ENCODE results near the gene CDH8. TPM values are rescaled to one million over a fixed set of nuclear protein-coding genes. Genes with fewer than 3 reads are reported as not detected.
"Not testable (repeated sequence)": the region's sequence is repeated elsewhere in the genome, so short reads cannot be mapped to it uniquely, and the experiment has no call there.

Gene CDH8
- total RNA-seq, 2 experiments from 2014 or later: not detected

DNA sequence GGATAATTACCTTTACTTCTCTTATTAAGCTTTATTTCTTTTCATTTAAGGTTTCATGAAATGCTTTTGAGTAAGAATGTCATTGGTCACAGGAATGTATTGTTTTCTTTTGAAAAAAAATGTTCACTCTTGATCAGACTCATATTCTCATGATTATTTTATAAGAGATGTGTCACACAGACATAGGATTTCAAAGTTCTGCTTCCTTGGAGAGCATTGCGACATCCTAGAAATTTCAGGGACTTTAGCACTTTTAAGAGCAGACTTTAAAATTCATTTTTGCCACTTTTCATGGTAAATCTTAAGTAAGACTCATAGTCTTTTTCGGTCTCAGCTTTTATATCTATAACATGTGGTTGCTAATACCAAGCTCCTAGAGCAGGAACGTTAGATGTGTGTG is 314.7 kb downstream of the CDH8 start:
- no peak for ATAC-seq
- Mint-ChIP-seq H3K27me3 (no peaks in the 10 kb centered on the region), H3K9me3 (ENCODE audit: low read depth) (peaks cover 7% of the 10 kb centered on the region), H3K4me1 (no peaks in the 10 kb centered on the region), H3K27ac (no peak overlapping the region), H3K4me3 (no peak overlapping the region), H3K36me3 (ENCODE audit: low read depth) (no peaks in the 10 kb centered on the region)
- intact Hi-C loops (cut with DNase I, micrococcal nuclease): no loop called here
- POLR2A ChIA-PET: no interaction called here
- no peak for DNase-seq
- CTCF ChIA-PET: interaction anchor here (0.6 kb wide), 1 partner anchor 78 kb away, joined by 3 read pairs; no protein-coding TSS in a partner anchor

- DNase-seq: no peak
- peaks cover 4% of the 10 kb centered on the region for H3K9me3 Mint-ChIP-seq (ENCODE audit: low read depth)
- H3K4me1 Mint-ChIP-seq: no peaks in the 10 kb centered on the region
- H3K36me3 Mint-ChIP-seq (ENCODE audit: low read depth): no peaks in the 10 kb centered on the region
- no peak for ATAC-seq
- H3K4me3 Mint-ChIP-seq: no peak overlapping the region
- CTCF ChIA-PET: no interaction called here
- POLR2A ChIA-PET: no interaction called here
- intact Hi-C loops (cut with DNase I, micrococcal nuclease): loop anchor here in 1 of 2 experiments (10.0 kb wide), 1 partner anchor 151 kb away; no protein-coding TSS in a partner anchor
- no peak overlapping the region for H3K27ac Mint-ChIP-seq
- H3K27me3 Mint-ChIP-seq: no peaks in the 10 kb centered on the region
Observed at GRCh38 chr16:61715393-61715792, 320.8 kb downstream of the CDH8 start.

DNA sequence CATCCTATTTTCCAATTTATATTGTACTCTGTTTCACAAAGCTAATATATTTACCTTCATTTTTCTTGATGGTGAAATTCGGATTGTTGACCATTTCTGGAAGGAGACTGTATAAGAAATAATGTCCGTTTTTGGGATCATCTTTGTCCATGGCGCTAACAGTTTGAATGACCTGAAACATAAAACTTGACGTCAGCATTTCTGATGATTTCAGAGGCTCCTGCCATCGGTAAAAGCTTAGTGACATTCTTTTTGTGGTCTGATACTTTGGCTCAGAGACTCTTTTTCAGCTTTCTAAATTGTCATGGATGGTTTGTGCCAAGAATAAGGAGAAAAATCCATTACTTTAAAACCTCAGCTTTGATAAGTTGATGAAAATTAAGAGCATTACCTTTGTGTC is 322.5 kb downstream of the CDH8 start:
- no peak overlapping the region for H3K4me3 Mint-ChIP-seq
- DNase-seq: no peak
- no peaks in the 10 kb centered on the region for H3K27me3 Mint-ChIP-seq
- POLR2A ChIA-PET: no interaction called here
- peaks cover 2% of the 10 kb centered on the region for H3K9me3 Mint-ChIP-seq (ENCODE audit: low read depth)
- H3K27ac Mint-ChIP-seq: no peak overlapping the region
- CTCF ChIA-PET: no interaction called here
- no peaks in the 10 kb centered on the region for H3K4me1 Mint-ChIP-seq
- intact Hi-C loops (cut with DNase I, micrococcal nuclease): loop anchor here in 1 of 2 experiments (10.0 kb wide), 1 partner anchor 149 kb away; no protein-coding TSS in a partner anchor
- H3K36me3 Mint-ChIP-seq (ENCODE audit: low read depth): no peaks in the 10 kb centered on the region
- ATAC-seq: no peak

- intact Hi-C loops (cut with DNase I, micrococcal nuclease): loop anchor here in 1 of 2 experiments (10.0 kb wide), 1 partner anchor 55 kb away; no protein-coding TSS in a partner anchor
- DNase-seq; H3K4me1 Mint-ChIP-seq; CTCF ChIA-PET; H3K4me3 Mint-ChIP-seq; ATAC-seq; POLR2A ChIA-PET; H3K27me3 Mint-ChIP-seq; H3K27ac Mint-ChIP-seq; H3K36me3 Mint-ChIP-seq (ENCODE audit: low read depth): not testable (repeated sequence)
- peaks cover 11% of the 10 kb centered on the region for H3K9me3 Mint-ChIP-seq (ENCODE audit: low read depth)
Observed at GRCh38 chr16:61699640-61700039, 336.6 kb downstream of the CDH8 start.

DNA sequence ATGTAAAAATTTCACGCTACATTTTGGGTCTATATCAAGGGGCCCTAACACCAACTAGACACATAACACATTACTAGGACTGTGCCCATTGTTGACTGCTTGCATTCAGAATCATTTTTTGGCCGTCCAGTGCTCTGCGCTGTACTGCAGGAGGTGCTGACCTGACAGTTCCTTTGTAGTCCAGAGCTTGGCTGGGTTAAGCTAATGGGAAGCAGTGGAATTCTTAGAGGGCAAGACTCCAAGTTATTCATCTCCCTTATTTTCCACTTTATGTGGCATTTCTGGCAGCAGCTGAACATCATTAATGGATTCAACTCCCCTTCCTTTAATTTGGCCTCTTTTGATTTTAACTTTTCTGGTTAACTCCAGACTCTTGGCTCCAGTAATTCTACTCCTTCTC is 351.7 kb downstream of the CDH8 start:
- Mint-ChIP-seq H3K4me3 (no peak overlapping the region), H3K27ac (no peak overlapping the region), H3K36me3 (ENCODE audit: low read depth) (no peaks in the 10 kb centered on the region), H3K4me1 (no peaks in the 10 kb centered on the region), H3K9me3 (ENCODE audit: low read depth) (peaks cover 26% of the 10 kb centered on the region), H3K27me3 (no peaks in the 10 kb centered on the region)
- no peak for ATAC-seq
- CTCF ChIA-PET: interaction anchor here (0.5 kb wide), 1 partner anchor 205 kb away, joined by 3 read pairs; no protein-coding TSS in a partner anchor
- POLR2A ChIA-PET: no interaction called here
- intact Hi-C loops (cut with DNase I, micrococcal nuclease): no loop called here
- DNase-seq: no peak

- DNase-seq (no peak), ATAC-seq (no peak)
- POLR2A ChIA-PET: no interaction called here
- Mint-ChIP-seq H3K9me3 (ENCODE audit: low read depth) (peaks cover 21% of the 10 kb centered on the region), H3K27ac (no peak overlapping the region), H3K4me3 (no peak overlapping the region), H3K27me3 (no peaks in the 10 kb centered on the region), H3K4me1 (no peaks in the 10 kb centered on the region), H3K36me3 (ENCODE audit: low read depth) (no peaks in the 10 kb centered on the region)
- intact Hi-C loops (cut with DNase I, micrococcal nuclease): no loop called here
- CTCF ChIA-PET: no interaction called here
Observed at GRCh38 chr16:61681673-61682072, 354.6 kb downstream of the CDH8 start.

DNA sequence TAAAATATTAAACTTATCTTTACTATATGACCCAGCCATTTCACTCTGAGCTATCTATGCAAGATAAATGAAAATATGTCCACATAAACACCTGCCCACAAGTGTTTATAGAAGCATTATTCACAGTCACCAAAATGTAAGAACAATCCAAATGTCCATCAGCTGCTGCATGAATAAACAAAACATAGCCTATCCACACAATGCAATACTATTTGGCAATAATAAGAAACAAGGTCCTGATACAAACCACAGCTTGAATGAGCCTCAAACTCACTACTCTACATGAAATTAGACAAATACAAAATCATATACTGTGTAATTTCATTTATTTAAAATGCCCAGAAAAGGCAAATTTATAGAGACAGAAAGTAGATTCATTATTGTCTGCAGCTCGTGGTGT is 355.1 kb downstream of the CDH8 start:
- no peaks in the 10 kb centered on the region for H3K4me1 Mint-ChIP-seq
- DNase-seq (no peak), ATAC-seq (no peak)
- H3K27ac Mint-ChIP-seq: no peak overlapping the region
- H3K27me3 Mint-ChIP-seq: no peaks in the 10 kb centered on the region
- ChIA-PET POLR2A (no interaction called here), CTCF (no interaction called here)
- peaks cover 19% of the 10 kb centered on the region for H3K9me3 Mint-ChIP-seq (ENCODE audit: low read depth)
- no peaks in the 10 kb centered on the region for H3K36me3 Mint-ChIP-seq (ENCODE audit: low read depth)
- intact Hi-C loops (cut with DNase I, micrococcal nuclease): no loop called here
- no peak overlapping the region for H3K4me3 Mint-ChIP-seq

DNA sequence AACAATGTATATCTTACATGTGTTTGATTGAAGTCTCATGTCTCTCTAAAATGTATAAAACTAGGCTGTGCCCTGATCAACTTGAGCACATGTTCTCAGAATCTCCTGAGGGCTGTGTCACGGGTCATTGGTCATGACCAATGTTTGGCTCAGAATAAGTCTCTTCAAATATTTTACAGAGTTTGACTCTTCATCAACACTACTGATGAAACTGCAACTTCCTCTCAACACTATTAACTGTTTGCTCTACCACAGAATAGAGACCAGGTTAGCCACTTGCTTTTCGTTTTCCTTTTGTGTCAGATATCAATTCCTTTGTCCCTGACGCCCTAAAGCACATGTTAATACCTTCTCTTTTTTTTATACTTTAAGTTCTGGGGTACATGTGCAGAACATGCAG is 358.1 kb downstream of the CDH8 start:
- intact Hi-C loops (cut with DNase I, micrococcal nuclease): no loop called here
- POLR2A ChIA-PET: no interaction called here
- H3K36me3 Mint-ChIP-seq (ENCODE audit: low read depth): no peaks in the 10 kb centered on the region
- no peak for DNase-seq
- H3K4me3 Mint-ChIP-seq: no peak overlapping the region
- H3K4me1 Mint-ChIP-seq: no peaks in the 10 kb centered on the region
- no peak for ATAC-seq
- H3K27me3 Mint-ChIP-seq: no peaks in the 10 kb centered on the region
- H3K27ac Mint-ChIP-seq: no peak overlapping the region
- H3K9me3 Mint-ChIP-seq (ENCODE audit: low read depth): peaks cover 21% of the 10 kb centered on the region
- CTCF ChIA-PET: no interaction called here

- H3K4me3 Mint-ChIP-seq: no peak overlapping the region
- H3K36me3 Mint-ChIP-seq (ENCODE audit: low read depth): no peaks in the 10 kb centered on the region
- ChIA-PET CTCF (no interaction called here), POLR2A (no interaction called here)
- DNase-seq (no peak), ATAC-seq (no peak)
- no peak overlapping the region for H3K27ac Mint-ChIP-seq
- no peaks in the 10 kb centered on the region for H3K4me1 Mint-ChIP-seq
- H3K9me3 Mint-ChIP-seq (ENCODE audit: low read depth): peaks cover 22% of the 10 kb centered on the region
- H3K27me3 Mint-ChIP-seq: no peaks in the 10 kb centered on the region
- intact Hi-C loops (cut with DNase I, micrococcal nuclease): no loop called here
Observed at GRCh38 chr16:61677776-61678175, 358.5 kb downstream of the CDH8 start.

DNA sequence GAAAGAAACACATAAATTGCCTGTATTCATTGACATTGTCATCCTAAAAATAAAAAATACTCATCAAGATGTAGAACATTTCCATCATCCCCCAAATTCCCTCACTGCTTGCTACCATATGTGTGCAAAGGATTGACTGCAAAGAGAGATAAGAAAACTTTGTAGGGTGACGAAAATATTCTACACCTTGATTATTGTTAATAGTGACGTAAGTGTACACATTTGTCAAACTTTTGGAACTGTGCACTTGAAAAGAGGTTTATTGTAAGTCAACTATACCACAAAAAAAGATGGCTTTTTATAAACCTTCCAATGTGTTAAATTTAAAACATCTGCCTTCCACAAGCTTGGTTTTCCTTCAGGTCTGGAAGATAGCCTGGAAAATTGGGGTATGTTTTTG is 359.5 kb downstream of the CDH8 start:
- peaks cover 22% of the 10 kb centered on the region for H3K9me3 Mint-ChIP-seq (ENCODE audit: low read depth)
- no peaks in the 10 kb centered on the region for H3K4me1 Mint-ChIP-seq
- intact Hi-C loops (cut with DNase I, micrococcal nuclease): no loop called here
- H3K4me3 Mint-ChIP-seq: no peak overlapping the region
- no peak overlapping the region for H3K27ac Mint-ChIP-seq
- ATAC-seq: no peak
- no peak for DNase-seq
- POLR2A ChIA-PET: no interaction called here
- CTCF ChIA-PET: no interaction called here
- H3K27me3 Mint-ChIP-seq: no peaks in the 10 kb centered on the region
- H3K36me3 Mint-ChIP-seq (ENCODE audit: low read depth): no peaks in the 10 kb centered on the region

DNA sequence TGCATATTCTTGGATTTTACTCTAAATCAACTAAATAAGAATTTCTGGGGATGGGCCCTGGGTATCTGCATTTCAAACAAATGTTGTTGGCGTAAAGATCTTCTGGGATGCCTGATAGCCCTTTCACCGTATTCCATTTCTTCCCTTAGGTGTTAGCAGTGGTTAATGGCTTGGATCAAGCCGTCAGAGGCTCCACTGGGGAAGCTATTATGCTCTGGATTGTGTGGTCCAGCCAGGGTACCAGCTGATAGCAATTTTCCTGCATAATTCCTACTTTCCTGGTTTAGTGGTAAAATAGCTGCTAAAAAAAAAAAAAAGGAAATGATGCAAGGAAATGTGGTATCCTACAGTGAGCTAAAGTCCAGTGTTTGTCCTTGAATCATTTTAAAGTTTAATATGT is 365.1 kb downstream of the CDH8 start:
- Mint-ChIP-seq H3K4me1 (no peaks in the 10 kb centered on the region), H3K9me3 (ENCODE audit: low read depth) (peaks cover 22% of the 10 kb centered on the region), H3K36me3 (ENCODE audit: low read depth) (no peaks in the 10 kb centered on the region), H3K27me3 (no peaks in the 10 kb centered on the region), H3K27ac (no peak overlapping the region), H3K4me3 (no peak overlapping the region)
- ChIA-PET CTCF (no interaction called here), POLR2A (no interaction called here)
- DNase-seq (no peak), ATAC-seq (no peak)
- intact Hi-C loops (cut with DNase I, micrococcal nuclease): no loop called here

DNA sequence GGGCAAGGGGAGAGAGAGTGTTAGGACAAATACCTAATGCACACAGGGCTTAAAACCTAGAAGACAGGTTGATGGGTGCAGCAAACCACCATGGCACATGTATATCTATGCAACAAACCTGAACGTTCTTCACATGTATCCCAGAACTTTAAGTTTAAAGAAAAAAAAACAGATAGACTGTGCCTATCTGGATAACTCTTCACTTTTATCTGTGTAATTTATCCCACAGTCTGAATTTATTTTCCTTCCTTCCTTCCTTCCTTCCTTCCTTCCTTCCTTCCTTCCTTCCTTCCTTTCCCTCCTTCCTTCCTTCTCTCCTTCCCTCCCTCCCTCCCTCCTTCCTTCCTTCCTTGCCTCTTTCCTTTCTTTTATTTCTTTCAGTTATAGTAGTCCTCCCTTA is 370.7 kb downstream of the CDH8 start:
- ATAC-seq (no peak), DNase-seq (no peak)
- Mint-ChIP-seq H3K9me3 (ENCODE audit: low read depth) (peaks cover 20% of the 10 kb centered on the region), H3K4me1 (no peaks in the 10 kb centered on the region), H3K27ac (no peak overlapping the region), H3K27me3 (no peaks in the 10 kb centered on the region), H3K4me3 (no peak overlapping the region), H3K36me3 (ENCODE audit: low read depth) (no peaks in the 10 kb centered on the region)
- ChIA-PET POLR2A (no interaction called here), CTCF (no interaction called here)
- intact Hi-C loops (cut with DNase I, micrococcal nuclease): no loop called here

DNA sequence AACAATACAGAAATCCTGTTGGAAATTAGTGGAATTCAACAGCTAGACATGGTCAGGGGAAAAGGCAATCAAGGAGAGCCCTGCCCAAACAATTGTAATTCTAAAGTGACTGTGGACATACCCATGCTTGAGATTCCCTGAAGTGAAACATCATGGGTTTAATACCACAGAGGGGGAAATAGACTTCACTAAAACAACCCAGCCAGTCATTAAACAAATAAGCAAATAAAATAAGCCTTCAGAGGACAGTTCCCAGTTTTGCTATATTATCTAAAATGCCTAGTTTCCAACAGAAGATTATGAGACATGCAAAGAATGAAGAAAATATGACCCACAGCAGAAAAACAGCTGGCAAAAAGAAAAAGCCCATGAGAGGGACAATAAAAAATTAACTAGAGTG is 376.3 kb downstream of the CDH8 start:
- Mint-ChIP-seq H3K36me3 (ENCODE audit: low read depth) (no peaks in the 10 kb centered on the region), H3K9me3 (ENCODE audit: low read depth) (peaks cover 23% of the 10 kb centered on the region), H3K27me3 (no peaks in the 10 kb centered on the region), H3K4me1 (no peaks in the 10 kb centered on the region), H3K27ac (no peak overlapping the region), H3K4me3 (no peak overlapping the region)
- ATAC-seq (no peak), DNase-seq (no peak)
- intact Hi-C loops (cut with DNase I, micrococcal nuclease): loop anchor here in 1 of 2 experiments (5.0 kb wide), 1 partner anchor 48 kb away; no protein-coding TSS in a partner anchor
- POLR2A ChIA-PET: no interaction called here
- CTCF ChIA-PET: no interaction called here

All from activated CD4-positive, alpha-beta T cell treated with anti-CD3 and anti-CD28 coated beads for 36 hours (primary cell).